K562 (cell line): ENCODE measurements around the gene PHKB. TPM values are rescaled to one million over a fixed set of nuclear protein-coding genes. Genes with fewer than 3 reads are reported as not detected.
A peak's percentile ranks its signal among the peaks of the same experiment; 100 is the strongest.
"Not testable (repeated sequence)": the region's sequence is repeated elsewhere in the genome, so short reads cannot be mapped to it uniquely, and the experiment has no call there.

ENCODE experiments used
- CBFA2T3 ChIP-seq: fragments of 450-650 bp; IDR thresholded peaks from 2 replicates; pipeline ENCODE4 v1.6.1; 2017
- CSDE1 ChIP-seq, 2 experiments: fragments of 450-650 bp; IDR thresholded peaks; 2 replicates each; pipeline ENCODE4 v1.6.1; 2016; ENCODE audit warnings: mild to moderate bottlenecking in 1 of 2
- CUX1 ChIP-seq: fragments of 200-800 bp; sonication (Bioruptor generic); IDR thresholded peaks from 2 replicates; pipeline ENCODE4 v1.6.1; 2016; ENCODE audit warnings: missing genetic modification characterization, missing compliant biosample characterization
- DPF2 ChIP-seq: fragments of 450-650 bp; IDR thresholded peaks from 2 replicates; pipeline ENCODE4 v1.6.1; 2016
- ELF1 ChIP-seq: fragments of 200-800 bp; sonication (Bioruptor generic); IDR thresholded peaks from 2 replicates; pipeline ENCODE4 v1.6.1; 2016; ENCODE audit warnings: missing genetic modification characterization, missing compliant biosample characterization
- NCOA2 ChIP-seq, 2 experiments: fragments of 450-650 bp; IDR thresholded peaks; 2 replicates each; pipeline ENCODE4 v1.6.1; 2018; ENCODE audit warnings: mild to moderate bottlenecking in 2 of 2, moderate library complexity in 1 of 2; ENCODE audit not compliant: partially characterized antibody in 2 of 2
- NCOA4 ChIP-seq: fragments of 450-650 bp; IDR thresholded peaks from 2 replicates; pipeline ENCODE4 v1.6.1; 2018; ENCODE audit warnings: mild to moderate bottlenecking; ENCODE audit not compliant: partially characterized antibody
- RCOR1 ChIP-seq, 2 experiments: IDR thresholded peaks; 2 replicates each; pipeline ENCODE4 v1.6.1; 2012; ENCODE audit warnings: low read depth in 2 of 2, low read length in 2 of 2, borderline replicate concordance in 1 of 2, improper control_type of control experiment in 1 of 2
- SMARCE1 ChIP-seq: fragments of 450-650 bp; IDR thresholded peaks from 2 replicates; pipeline ENCODE4 v1.7.1; 2016; ENCODE audit warnings: mild to moderate bottlenecking
- TOE1 ChIP-seq, 2 experiments: fragments of 450-650 bp in 1 of 2; sonication (generic) in 1 of 2; formaldehyde crosslinking in 1 of 2; IDR thresholded peaks; 2 replicates each; pipeline versions ENCODE4 v1.7.1 to v1.8.0; 2016 to 2022; ENCODE audit warnings: borderline replicate concordance in 2 of 2, mild to moderate bottlenecking in 2 of 2, antibody characterized with exemption in 1 of 2, inconsistent platforms in 1 of 2, low read depth in 1 of 2, missing genetic modification reagents in 1 of 2, moderate library complexity in 1 of 2
- polyA plus RNA-seq, 8 experiments: library from polyadenylated mRNA; depleted of rRNA in 4 of 8; stranded (reverse) in 5 of 8; unstranded in 3 of 8; fragments of >200 nt; fragmentation: Nextera tagmentation in 2 of 8; fragmentation: Illumina TruSeq in 1 of 8; extraction: Ambion mirVana in 2 of 8; extraction: Trizol in 1 of 8; gene quantifications; 2 replicates each; pipeline versions ENCODE4 v1.2.1 to v1.2.3, GENCODE V29; 2011 to 2014; ENCODE audit warnings: inconsistent platforms in 1 of 8, missing spikeins in 1 of 8
- total RNA-seq, 7 experiments: library from RNA; depleted of rRNA in 6 of 7; stranded (reverse); fragments of >200 nt in 6 of 7; fragmentation: Illumina TruSeq in 2 of 7; extraction: Trizol in 2 of 7; gene quantifications; 2 replicates each; pipeline versions ENCODE4 v1.2.1 to v1.2.3, GENCODE V29; 2011 to 2021; ENCODE audit warnings: low replicate concordance in 1 of 7
- TF ChIP-seq, protein P1 (sequence below), 2 experiments: fragments of 450-650 bp in 1 of 2; sonication (generic) in 1 of 2; formaldehyde crosslinking in 1 of 2; IDR thresholded peaks; 2 replicates each; pipeline versions ENCODE4 v1.7.1 to v1.9.0; 2016 to 2022; ENCODE audit warnings: inconsistent platforms in 1 of 2, mild to moderate bottlenecking in 1 of 2, missing genetic modification reagents in 1 of 2

The PHKB gene
- total and polyA plus RNA-seq, 9 of the 15 experiments (the other 6 are each of a cell fraction or from before 2014, with no cell fraction given): 24.7 to 92.3 (median 67.0) TPM

- TF ChIP-seq, protein P1, sequence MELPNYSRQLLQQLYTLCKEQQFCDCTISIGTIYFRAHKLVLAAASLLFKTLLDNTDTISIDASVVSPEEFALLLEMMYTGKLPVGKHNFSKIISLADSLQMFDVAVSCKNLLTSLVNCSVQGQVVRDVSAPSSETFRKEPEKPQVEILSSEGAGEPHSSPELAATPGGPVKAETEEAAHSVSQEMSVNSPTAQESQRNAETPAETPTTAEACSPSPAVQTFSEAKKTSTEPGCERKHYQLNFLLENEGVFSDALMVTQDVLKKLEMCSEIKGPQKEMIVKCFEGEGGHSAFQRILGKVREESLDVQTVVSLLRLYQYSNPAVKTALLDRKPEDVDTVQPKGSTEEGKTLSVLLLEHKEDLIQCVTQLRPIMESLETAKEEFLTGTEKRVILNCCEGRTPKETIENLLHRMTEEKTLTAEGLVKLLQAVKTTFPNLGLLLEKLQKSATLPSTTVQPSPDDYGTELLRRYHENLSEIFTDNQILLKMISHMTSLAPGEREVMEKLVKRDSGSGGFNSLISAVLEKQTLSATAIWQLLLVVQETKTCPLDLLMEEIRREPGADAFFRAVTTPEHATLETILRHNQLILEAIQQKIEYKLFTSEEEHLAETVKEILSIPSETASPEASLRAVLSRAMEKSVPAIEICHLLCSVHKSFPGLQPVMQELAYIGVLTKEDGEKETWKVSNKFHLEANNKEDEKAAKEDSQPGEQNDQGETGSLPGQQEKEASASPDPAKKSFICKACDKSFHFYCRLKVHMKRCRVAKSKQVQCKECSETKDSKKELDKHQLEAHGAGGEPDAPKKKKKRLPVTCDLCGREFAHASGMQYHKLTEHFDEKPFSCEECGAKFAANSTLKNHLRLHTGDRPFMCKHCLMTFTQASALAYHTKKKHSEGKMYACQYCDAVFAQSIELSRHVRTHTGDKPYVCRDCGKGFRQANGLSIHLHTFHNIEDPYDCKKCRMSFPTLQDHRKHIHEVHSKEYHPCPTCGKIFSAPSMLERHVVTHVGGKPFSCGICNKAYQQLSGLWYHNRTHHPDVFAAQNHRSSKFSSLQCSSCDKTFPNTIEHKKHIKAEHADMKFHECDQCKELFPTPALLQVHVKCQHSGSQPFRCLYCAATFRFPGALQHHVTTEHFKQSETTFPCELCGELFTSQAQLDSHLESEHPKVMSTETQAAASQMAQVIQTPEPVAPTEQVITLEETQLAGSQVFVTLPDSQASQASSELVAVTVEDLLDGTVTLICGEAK (IDR thresholded peaks at IDR 0.05): 0 out of 2 replicates have a peak, but pooled peaks have one; percentile 12
- TF ChIP-seq, protein P1 (CRISPR knock-in tag; IDR thresholded peaks at IDR 0.05): not testable (repeated sequence)
- TF ChIP-seq NCOA4 (peak; percentile 50), ELF1 (tag) (peak; percentile 41; the same call in 1 of the 2 replicates), SMARCE1 (peak; percentile 94), CUX1 (CRISPR knock-in tag) (peak; percentile 69; the same call in 1 of the 2 replicates), RCOR1 (IDR thresholded peaks at IDR 0.05; ENCODE audit: borderline replicate concordance in 1 of 2, low read depth in 2 of 2, low read length in 2 of 2) (peak; percentile 17 to 90; a peak in 3 of 4 replicates), CSDE1 (IDR thresholded peaks at IDR 0.05) (peak in 1 of 2 experiments; percentile 46; a peak in 1 of 4 replicates), CBFA2T3 (peak; percentile 98), NCOA2 (IDR thresholded peaks at IDR 0.05; ENCODE audit: partially characterized antibody in 2 of 2) (peak; percentile 63 to 80), TOE1 (IDR thresholded peaks at IDR 0.05; ENCODE audit: borderline replicate concordance) (peak; percentile 37; the same call in 1 of the 2 replicates), DPF2 (peak; percentile 99)
- not testable (repeated sequence) for TF ChIP-seq TOE1 (CRISPR knock-in tag; IDR thresholded peaks at IDR 0.05; ENCODE audit: borderline replicate concordance, low read depth)
Measured at GRCh38 chr16:47468070-47468689, 7.0 kb downstream of the PHKB start (continued).
